GM18526 (cell line): ENCODE data around the gene RPTOR.

Experiments used
- POLR2A ChIP-seq: IDR thresholded peaks from 3 replicates; pipeline ENCODE4 v1.6.1; 2011; ENCODE audit not compliant: insufficient read length; ENCODE audit errors: extremely low read depth

Gene RPTOR

DNA sequence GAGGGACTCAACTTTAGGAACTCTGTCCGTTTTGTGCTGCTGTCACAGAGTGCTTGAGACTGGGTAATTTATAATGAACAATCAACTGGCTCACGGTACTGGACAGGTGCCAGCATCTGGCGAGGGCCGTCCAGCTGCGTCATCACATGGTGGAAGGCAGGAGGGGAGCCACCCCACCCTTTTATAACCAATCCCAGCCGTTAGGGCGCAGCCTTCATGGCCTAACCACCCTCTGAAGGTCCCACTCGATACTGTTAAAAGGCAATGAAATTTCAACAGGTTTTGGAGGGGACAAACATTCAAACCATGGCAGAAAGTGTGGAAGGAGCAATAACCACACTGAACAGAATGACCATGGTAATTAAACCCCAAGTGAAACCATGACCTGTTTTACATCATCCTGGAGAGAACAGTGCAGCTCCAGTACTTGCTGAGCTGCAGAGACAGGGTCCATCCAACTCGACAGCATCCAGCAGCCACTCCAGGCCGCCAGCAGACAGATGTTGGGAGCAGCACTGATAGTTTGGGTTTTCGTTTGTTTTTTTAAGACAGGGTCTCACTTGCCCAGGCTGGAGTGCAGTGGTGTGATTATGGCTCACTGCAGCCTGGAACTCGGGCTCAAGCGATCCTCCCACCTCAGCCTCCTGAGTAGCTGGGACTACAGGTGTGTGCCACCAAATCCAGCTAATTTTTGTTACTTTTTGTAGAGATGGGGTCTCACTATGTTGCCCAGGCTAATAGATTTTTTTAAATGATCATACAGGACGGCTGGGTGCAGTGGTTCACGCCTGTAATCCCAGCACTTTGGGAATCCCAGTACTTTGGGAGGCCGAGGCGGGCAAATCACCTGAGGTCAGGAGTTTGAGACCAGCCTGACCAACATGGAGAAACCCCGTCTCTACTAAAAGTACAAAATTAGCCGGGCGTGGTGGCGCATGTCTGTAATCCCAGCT lies 458.0 kb downstream of the RPTOR start:
- no peak for TF ChIP-seq POLR2A

DNA sequence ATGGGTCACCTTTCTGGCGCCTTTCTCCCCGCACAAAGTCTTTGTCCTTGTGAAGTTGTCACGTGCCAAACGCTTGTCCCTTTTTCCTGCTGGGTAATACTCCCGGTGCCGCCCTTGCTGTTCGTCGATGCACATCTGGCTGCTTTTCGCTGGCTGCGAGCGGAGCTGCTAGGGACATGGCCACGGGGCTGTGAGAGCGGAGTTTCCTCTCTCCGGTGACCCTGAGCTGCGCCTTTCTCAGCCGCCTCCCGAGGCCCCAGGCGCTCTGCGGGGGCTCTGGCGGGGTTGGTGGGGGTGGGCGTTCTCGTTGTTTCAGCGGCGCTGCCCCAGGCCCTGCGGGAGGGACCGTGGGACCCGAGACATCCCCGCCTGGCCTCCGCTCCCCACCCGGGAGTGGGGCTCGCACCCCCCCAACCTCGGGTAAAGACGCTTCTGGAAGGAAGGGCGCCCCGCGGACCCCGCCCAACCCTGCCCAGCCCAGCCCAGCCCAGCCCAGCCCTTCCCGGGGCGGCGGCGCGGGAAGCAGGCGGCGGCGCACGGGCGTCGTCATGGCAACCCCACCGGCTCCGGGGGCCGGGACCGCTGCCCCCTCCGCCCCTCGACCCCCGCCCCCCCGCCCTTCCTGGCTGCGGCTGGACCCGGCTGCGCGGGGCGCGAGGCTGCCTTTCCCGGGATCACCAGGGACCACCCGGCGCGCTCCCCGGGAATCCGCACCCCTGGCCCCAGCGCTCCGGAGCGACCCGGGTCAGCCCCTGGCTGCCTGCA lies 459.3 kb downstream of the RPTOR start:
- no peak for TF ChIP-seq POLR2A

DNA sequence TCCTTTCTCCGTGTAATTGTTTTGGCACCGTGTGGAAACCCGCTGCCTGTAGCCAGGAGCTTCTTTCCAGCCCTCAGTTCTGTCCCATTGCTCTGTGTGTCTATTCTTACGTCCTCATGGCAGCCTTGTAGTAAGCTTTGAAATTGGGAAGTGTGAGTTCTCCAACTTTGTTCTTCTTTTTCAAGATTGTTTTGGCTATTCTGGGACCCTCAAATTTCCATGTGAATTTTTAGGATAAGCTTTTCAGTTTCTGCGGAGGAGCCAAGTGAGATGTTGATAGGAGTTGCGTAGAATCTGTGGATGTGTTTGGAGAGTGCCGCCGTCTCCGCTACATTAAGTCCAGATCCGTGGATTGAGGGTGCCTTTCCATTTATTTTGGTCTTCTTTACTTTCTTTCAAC lies 462.3 kb downstream of the RPTOR start:
- no peak for TF ChIP-seq POLR2A

DNA sequence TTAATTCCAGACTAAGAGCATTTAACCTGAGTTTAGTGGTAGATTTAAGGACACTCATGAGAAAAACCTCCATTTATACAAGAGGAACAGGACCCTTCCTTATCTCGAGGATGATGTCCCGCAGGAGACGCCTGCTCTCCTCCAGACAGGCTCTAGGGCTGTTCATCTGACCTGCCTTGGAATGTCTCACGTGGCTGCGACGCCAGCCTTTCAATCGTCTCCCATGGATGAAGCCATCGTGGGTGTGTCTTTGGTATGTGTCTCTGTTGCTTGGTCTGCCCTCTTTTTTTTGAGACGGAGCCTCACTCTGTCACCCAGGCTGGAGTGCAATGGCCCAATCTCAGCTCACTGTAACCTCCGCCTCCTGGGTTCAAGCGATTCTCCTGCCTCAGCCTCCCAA lies 463.5 kb downstream of the RPTOR start:
- no peak for TF ChIP-seq POLR2A

DNA sequence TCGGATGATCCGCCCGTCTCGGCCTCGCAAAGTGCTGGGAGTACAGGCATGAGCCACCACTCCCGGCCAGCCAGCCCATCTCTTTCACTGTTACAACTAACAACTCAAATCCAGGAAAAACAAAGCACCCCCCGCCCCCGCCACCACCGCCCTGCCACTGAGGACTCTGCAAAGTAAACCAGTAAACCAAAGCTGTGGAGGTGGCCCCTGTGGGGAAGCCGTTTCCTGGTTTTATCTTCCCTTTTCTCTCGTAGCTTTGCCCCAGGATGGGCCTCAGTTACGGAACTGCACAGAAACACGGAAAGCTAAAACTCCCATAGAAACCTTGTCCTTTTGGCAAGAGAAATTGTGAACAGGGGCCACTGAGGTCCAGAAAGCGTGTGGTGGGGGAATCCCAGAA lies 464.5 kb downstream of the RPTOR start:
- no peak for TF ChIP-seq POLR2A

DNA sequence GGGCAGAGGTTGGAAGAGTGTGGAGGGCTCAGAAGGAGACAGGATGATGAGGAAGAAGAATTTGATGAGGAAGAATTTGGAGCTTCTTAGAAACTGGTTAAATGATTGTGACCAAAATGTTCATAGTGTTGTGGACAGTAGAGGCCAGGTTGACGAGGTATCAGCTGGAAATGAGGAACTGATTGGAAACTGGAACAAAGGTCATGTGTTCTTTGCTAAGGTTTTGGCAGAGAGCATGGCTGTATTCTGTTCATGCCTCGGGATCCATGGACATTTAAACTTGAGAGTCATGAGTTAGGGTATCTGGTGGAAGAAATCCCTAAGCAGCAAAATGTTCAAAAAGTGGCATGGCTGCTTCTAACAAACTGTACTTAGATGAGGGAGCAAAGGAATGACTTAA lies 466.3 kb downstream of the RPTOR start:
- TF ChIP-seq POLR2A: no peak

DNA sequence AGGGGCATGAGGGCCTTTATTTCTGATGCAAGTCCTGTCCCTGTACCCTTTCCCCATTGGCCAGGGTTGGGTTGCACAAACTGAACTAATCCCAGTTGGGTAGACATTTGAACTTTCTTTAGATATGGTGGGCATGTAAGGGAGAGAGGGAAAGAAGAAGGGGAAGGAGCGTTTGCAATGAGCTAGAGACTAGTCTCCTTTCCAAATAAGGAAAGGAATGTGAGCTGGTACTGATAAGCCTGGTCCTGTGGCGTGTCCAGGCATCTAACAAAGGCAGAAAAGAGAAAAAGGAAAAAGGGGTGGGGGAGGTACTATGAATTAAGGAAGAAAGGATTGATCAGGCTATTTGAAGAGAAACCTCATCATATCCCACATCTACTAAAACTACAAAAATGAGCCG lies 467.3 kb downstream of the RPTOR start:
- TF ChIP-seq POLR2A: no peak

DNA sequence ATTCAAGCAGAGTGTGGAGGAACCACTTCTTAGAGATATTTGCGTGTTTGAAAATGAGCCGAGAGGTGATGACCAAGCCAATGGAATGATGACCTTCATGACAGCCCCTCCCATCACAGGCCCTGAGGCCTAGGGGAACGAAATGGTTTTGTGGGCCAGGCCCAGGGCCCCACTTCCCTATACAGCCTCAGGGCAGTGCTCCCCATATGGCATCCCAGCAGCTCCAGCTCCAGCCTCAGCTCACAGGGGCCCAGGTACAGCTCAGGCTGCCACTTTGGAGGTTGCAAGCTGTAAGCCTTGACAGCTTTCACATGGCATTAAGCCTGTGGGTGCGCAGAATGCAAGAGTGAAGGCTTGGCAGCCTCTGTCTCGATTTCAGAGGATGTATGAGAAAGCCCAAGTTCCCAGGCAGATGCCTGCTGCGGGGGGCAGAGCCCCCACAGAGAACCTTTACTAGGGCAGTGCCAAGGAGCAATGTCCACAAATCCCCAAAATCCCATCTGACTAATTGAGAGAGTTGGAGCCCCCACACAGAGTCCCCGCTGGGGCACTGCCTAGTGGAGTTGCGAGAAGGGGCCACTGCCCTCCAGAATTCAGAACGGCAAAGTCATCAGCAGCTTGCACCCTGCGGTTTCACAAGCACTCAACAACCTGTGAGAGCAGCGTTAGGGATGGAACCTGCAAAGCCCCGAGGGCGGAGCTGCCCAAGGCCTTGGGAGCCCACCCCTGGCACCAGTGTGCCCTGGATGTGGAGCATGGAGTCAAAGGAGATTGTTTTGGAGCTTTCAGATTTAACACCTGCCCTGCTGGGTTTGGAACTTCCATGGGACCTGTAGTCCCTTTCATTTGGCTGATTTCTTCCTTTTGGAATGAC lies 468.2 kb downstream of the RPTOR start:
- TF ChIP-seq POLR2A: no peak

DNA sequence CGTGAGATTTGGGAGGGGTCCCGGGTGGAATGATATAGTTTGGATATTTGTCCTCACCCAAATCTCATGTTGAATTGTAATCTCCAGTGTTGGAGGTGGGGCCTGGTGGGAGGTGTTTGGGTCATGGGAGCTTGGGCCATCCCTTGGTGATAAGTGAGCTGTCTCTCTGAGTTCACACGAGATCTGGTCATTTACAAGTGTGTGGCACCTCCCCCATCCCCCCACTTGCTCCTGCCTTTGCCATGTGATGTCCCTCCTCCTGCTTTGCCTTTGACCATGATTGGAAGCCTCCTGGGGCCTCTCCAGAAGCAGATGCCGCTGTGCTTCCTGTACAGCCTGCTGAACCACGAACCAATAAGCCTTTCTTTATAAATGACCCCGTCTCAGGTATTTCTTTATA lies 469.0 kb downstream of the RPTOR start:
- TF ChIP-seq POLR2A: no peak

DNA sequence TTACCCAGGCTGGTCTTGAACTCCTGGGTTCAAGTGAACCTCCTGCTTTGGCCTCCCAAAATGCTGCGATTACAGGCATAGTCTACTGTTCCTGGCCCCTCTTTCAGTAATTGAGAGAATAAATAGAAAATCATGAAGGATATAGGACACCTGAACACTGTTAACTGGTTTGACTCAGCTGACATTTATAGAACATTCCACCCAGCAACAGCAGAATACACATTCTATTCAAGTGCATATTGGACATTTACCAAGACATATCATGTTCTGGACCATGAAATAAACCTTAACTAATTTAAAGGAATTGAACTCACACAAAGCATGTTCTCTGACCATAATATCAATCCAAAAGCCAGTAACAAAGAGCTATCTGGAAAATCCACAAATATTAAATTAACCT lies 470.5 kb downstream of the RPTOR start:
- no peak for TF ChIP-seq POLR2A
